K562 (cell line): ENCODE measurements around the gene ACY1. TPM values are rescaled to one million over a fixed set of nuclear protein-coding genes. Genes with fewer than 3 reads are reported as not detected.

Experiments
- BCOR ChIP-seq: fragments of 450-650 bp; IDR thresholded peaks from 2 replicates; pipeline ENCODE4 v1.6.1; 2016
- CTBP1 ChIP-seq: fragments of 450-650 bp; IDR thresholded peaks from 2 replicates; pipeline ENCODE4 v1.6.1; 2016; ENCODE audit warnings: borderline replicate concordance
- ELF2 ChIP-seq: fragments of 250-450 bp; sonication (Bioruptor Pico); IDR thresholded peaks from 2 replicates; pipeline ENCODE4 v1.5.0; 2021; ENCODE audit warnings: mild to moderate bottlenecking
- ESRRA ChIP-seq: fragments of 450-650 bp; IDR thresholded peaks from 2 replicates; pipeline ENCODE4 v1.6.1; 2014; ENCODE audit warnings: low read depth, mild to moderate bottlenecking, moderate library complexity, borderline replicate concordance
- NEUROD1 ChIP-seq: fragments of 150-350 bp; IDR thresholded peaks from 2 replicates; pipeline ENCODE4 v1.6.1; 2014; ENCODE audit warnings: borderline replicate concordance, low read length, low read depth; ENCODE audit not compliant: partially characterized antibody
- NFE2L1 ChIP-seq: fragments of 450-650 bp; IDR thresholded peaks from 2 replicates; pipeline ENCODE4 v1.6.1; 2016; ENCODE audit warnings: missing genetic modification characterization, low read depth, mild to moderate bottlenecking, missing compliant biosample characterization, moderate library complexity, borderline replicate concordance
- NONO ChIP-seq, 2 experiments: fragments of 200-400 bp in 1 of 2; fragments of 450-650 bp in 1 of 2; formaldehyde crosslinking in 1 of 2; IDR thresholded peaks; 2 replicates each; pipeline ENCODE4 v1.6.1; 2017; ENCODE audit warnings: low read depth in 2 of 2, mild to moderate bottlenecking in 2 of 2, moderate library complexity in 2 of 2, low read length in 1 of 2
- TAF9B ChIP-seq: fragments of 450-650 bp; IDR thresholded peaks from 2 replicates; pipeline ENCODE4 v1.6.1; 2018; ENCODE audit warnings: mild to moderate bottlenecking; ENCODE audit not compliant: partially characterized antibody
- TCF3 ChIP-seq: sonication (generic); formaldehyde crosslinking; IDR thresholded peaks from 2 replicates; pipeline ENCODE4 v1.4.0; 2020; ENCODE audit warnings: mild to moderate bottlenecking, missing genetic modification reagents
- ZNF764 ChIP-seq: fragments of 250-450 bp; sonication (Bioruptor Pico); IDR thresholded peaks from 2 replicates; pipeline ENCODE4 v1.4.0; 2020; ENCODE audit warnings: low read depth, mild to moderate bottlenecking, moderate library complexity
- polyA plus RNA-seq, 8 experiments: library from polyadenylated mRNA; depleted of rRNA in 4 of 8; stranded (reverse) in 5 of 8; unstranded in 3 of 8; fragments of >200 nt; fragmentation: Nextera tagmentation in 2 of 8; fragmentation: Illumina TruSeq in 1 of 8; extraction: Ambion mirVana in 2 of 8; extraction: Trizol in 1 of 8; gene quantifications; 2 replicates each; pipeline versions ENCODE4 v1.2.1 to v1.2.3, GENCODE V29; 2011 to 2014; ENCODE audit warnings: inconsistent platforms in 1 of 8, missing spikeins in 1 of 8
- total RNA-seq, 7 experiments: library from RNA; depleted of rRNA in 6 of 7; stranded (reverse); fragments of >200 nt in 6 of 7; fragmentation: Illumina TruSeq in 2 of 7; extraction: Trizol in 2 of 7; gene quantifications; 2 replicates each; pipeline versions ENCODE4 v1.2.1 to v1.2.3, GENCODE V29; 2011 to 2021; ENCODE audit warnings: low replicate concordance in 1 of 7
- TF ChIP-seq, protein P1 (sequence below): sonication (generic); formaldehyde crosslinking; IDR thresholded peaks from 2 replicates; pipeline ENCODE4 v1.8.0; 2022; ENCODE audit warnings: missing genetic modification reagents, mild to moderate bottlenecking, borderline replicate concordance
- TF ChIP-seq, protein P2 (sequence below): sonication (generic); formaldehyde crosslinking; IDR thresholded peaks from 2 replicates; pipeline ENCODE4 v1.4.0; 2020; ENCODE audit warnings: mild to moderate bottlenecking, missing genetic modification reagents
- TF ChIP-seq, protein P3 (sequence below), 2 experiments: IDR thresholded peaks; 2 replicates each; pipeline ENCODE4 v1.6.1; 2011; ENCODE audit warnings: borderline replicate concordance in 1 of 2, control low read depth in 1 of 2, low read depth in 1 of 2, low read length in 1 of 2, mild to moderate bottlenecking in 1 of 2, mixed read lengths in 1 of 2, moderate library complexity in 1 of 2; ENCODE audit not compliant: insufficient read depth in 1 of 2, insufficient read length in 1 of 2, poor library complexity in 1 of 2, severe bottlenecking in 1 of 2; ENCODE audit errors: extremely low read depth in 1 of 2
- TF ChIP-seq, protein P4 (sequence below): sonication (generic); formaldehyde crosslinking; IDR thresholded peaks from 2 replicates; pipeline ENCODE4 v1.8.0; 2022; ENCODE audit warnings: missing genetic modification reagents, mild to moderate bottlenecking, moderate library complexity, borderline replicate concordance

ACY1 gene
- total and polyA plus RNA-seq, 9 of the 15 experiments (the other 6 are each of a cell fraction or from before 2014, with no cell fraction given): 70.7 to 195 (median 123) TPM

DNA sequence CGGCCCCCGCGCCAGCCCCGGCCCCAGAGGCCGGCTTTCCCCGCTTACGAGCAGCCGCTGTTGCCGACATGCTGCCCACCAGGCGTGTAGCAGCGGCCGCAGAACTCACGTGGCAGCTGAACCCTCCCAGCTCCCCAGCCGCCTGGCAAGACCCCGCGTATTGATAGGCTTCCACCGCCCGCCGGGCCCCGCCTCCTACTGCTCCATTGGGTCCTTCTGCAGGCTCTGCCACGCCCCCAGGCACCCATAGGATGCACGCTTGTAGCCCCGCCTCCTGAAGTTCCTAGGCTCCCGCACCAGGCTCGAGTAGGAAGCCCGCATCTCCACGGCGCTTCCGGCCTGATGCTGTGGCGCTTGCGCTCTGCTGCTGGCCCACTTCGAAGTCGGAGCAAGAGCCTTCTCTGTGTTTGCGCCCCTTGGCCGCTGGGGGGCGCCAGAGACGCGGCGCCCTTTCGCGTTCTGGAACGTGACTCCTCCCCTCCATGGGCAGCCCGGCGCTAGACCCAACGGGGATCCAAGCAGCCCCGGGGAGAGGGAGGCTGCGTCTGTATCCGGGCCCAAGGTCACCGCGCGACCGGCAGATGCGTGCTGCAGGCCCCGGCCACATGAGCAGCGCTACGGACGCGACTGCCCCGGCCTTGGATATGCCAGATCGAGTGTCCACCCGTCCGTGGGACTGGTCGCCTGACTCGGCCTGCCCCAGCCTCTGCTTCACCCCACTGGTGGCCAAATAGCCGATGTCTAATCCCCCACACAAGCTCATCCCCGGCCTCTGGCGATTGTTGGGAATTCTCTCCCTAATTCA is 41.3 kb upstream of the ACY1 start, which contains the start of the genes PARP3 and RRP9 (continued):
- TF ChIP-seq CTBP1 (peak; percentile 81; the same call in 1 of the 2 replicates), NFE2L1 (no peak), NEUROD1 (peak; percentile 73), ZNF764 (CRISPR knock-in tag) (no peak), TAF9B (peak; percentile 7), BCOR (no peak), ESRRA (peak; percentile 94), ELF2 (CRISPR knock-in tag) (0 out of 2 replicates have a peak, but pooled peaks have one; percentile 52), TCF3 (peak; percentile 6; the same call in 1 of the 2 replicates), NONO (IDR thresholded peaks at IDR 0.05; ENCODE audit: low read depth in 2 of 2, low read length in 1 of 2) (no peak)
- TF ChIP-seq, protein P1, sequence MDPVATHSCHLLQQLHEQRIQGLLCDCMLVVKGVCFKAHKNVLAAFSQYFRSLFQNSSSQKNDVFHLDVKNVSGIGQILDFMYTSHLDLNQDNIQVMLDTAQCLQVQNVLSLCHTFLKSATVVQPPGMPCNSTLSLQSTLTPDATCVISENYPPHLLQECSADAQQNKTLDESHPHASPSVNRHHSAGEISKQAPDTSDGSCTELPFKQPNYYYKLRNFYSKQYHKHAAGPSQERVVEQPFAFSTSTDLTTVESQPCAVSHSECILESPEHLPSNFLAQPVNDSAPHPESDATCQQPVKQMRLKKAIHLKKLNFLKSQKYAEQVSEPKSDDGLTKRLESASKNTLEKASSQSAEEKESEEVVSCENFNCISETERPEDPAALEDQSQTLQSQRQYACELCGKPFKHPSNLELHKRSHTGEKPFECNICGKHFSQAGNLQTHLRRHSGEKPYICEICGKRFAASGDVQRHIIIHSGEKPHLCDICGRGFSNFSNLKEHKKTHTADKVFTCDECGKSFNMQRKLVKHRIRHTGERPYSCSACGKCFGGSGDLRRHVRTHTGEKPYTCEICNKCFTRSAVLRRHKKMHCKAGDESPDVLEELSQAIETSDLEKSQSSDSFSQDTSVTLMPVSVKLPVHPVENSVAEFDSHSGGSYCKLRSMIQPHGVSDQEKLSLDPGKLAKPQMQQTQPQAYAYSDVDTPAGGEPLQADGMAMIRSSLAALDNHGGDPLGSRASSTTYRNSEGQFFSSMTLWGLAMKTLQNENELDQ: no peak
- TF ChIP-seq, protein P2, sequence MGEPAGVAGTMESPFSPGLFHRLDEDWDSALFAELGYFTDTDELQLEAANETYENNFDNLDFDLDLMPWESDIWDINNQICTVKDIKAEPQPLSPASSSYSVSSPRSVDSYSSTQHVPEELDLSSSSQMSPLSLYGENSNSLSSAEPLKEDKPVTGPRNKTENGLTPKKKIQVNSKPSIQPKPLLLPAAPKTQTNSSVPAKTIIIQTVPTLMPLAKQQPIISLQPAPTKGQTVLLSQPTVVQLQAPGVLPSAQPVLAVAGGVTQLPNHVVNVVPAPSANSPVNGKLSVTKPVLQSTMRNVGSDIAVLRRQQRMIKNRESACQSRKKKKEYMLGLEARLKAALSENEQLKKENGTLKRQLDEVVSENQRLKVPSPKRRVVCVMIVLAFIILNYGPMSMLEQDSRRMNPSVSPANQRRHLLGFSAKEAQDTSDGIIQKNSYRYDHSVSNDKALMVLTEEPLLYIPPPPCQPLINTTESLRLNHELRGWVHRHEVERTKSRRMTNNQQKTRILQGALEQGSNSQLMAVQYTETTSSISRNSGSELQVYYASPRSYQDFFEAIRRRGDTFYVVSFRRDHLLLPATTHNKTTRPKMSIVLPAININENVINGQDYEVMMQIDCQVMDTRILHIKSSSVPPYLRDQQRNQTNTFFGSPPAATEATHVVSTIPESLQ: peak; percentile 68; the same call in 1 of the 2 replicates
- TF ChIP-seq, protein P3, sequence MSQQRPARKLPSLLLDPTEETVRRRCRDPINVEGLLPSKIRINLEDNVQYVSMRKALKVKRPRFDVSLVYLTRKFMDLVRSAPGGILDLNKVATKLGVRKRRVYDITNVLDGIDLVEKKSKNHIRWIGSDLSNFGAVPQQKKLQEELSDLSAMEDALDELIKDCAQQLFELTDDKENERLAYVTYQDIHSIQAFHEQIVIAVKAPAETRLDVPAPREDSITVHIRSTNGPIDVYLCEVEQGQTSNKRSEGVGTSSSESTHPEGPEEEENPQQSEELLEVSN (IDR thresholded peaks at IDR 0.05; ENCODE audit: borderline replicate concordance in 1 of 2, extremely low read depth in 1 of 2, insufficient read depth in 1 of 2, insufficient read length in 1 of 2, low read depth in 1 of 2, low read length in 1 of 2, poor library complexity in 1 of 2, severe bottlenecking in 1 of 2): peak in 1 of 2 experiments; percentile 77
- TF ChIP-seq, protein P4, sequence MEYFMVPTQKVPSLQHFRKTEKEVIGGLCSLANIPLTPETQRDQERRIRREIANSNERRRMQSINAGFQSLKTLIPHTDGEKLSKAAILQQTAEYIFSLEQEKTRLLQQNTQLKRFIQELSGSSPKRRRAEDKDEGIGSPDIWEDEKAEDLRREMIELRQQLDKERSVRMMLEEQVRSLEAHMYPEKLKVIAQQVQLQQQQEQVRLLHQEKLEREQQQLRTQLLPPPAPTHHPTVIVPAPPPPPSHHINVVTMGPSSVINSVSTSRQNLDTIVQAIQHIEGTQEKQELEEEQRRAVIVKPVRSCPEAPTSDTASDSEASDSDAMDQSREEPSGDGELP: peak; percentile 84; the same call in 1 of the 2 replicates
